ENCODE measurements around the gene NEDD9.

Gene NEDD9

GRCh38 chr6:11223286-11223864, 9.1 kb downstream of the NEDD9 start:
- H3K4me3 Mint-ChIP-seq: no peak overlapping the region
- H3K36me3 Mint-ChIP-seq: peaks cover 19% of the 10 kb centered on the region
- ATAC-seq (ENCODE audit: low read depth) (no peak), DNase-seq (ENCODE audit: low spot score in 2 of 2) (no peak)
- peaks cover 33% of the 10 kb centered on the region for H3K4me1 Mint-ChIP-seq
- peak overlapping the region; percentile 88 for H3K27ac Mint-ChIP-seq
- no peaks in the 10 kb centered on the region for H3K9me3 Mint-ChIP-seq
- no peaks in the 10 kb centered on the region for H3K27me3 Mint-ChIP-seq

GRCh38 chr6:11222385-11223277, 9.8 kb downstream of the NEDD9 start:
- Mint-ChIP-seq H3K9me3 (no peaks in the 10 kb centered on the region), H3K27me3 (no peaks in the 10 kb centered on the region), H3K4me3 (no peak overlapping the region), H3K27ac (peak overlapping the region; percentile 7), H3K36me3 (peaks cover 19% of the 10 kb centered on the region), H3K4me1 (peaks cover 32% of the 10 kb centered on the region)
- peak; percentile 41 for ATAC-seq (ENCODE audit: low read depth)
- DNase-seq (ENCODE audit: low spot score in 2 of 2): no peak

- peaks cover 31% of the 10 kb centered on the region for H3K4me1 Mint-ChIP-seq
- no peak for DNase-seq (ENCODE audit: low spot score in 2 of 2)
- ATAC-seq (ENCODE audit: low read depth): no peak
- peak overlapping the region; percentile 7 for H3K27ac Mint-ChIP-seq
- no peaks in the 10 kb centered on the region for H3K27me3 Mint-ChIP-seq
- no peak overlapping the region for H3K4me3 Mint-ChIP-seq
- H3K9me3 Mint-ChIP-seq: no peaks in the 10 kb centered on the region
- peaks cover 16% of the 10 kb centered on the region for H3K36me3 Mint-ChIP-seq
These were observed 10.7 kb downstream of the NEDD9 start for GRCh38 chr6:11221623-11222384.

- H3K4me3 Mint-ChIP-seq: no peak overlapping the region
- no peaks in the 10 kb centered on the region for H3K27me3 Mint-ChIP-seq
- no peaks in the 10 kb centered on the region for H3K9me3 Mint-ChIP-seq
- peaks cover 17% of the 10 kb centered on the region for H3K4me1 Mint-ChIP-seq
- ATAC-seq (ENCODE audit: low read depth) (no peak), DNase-seq (ENCODE audit: low spot score in 2 of 2) (no peak)
- peaks cover 23% of the 10 kb centered on the region for H3K36me3 Mint-ChIP-seq
- H3K27ac Mint-ChIP-seq: no peak overlapping the region
These were observed 13.1 kb downstream of the NEDD9 start for GRCh38 chr6:11219400-11219834.

- Mint-ChIP-seq H3K27ac (no peak overlapping the region), H3K27me3 (no peaks in the 10 kb centered on the region)
These were observed 13.7 kb downstream of the NEDD9 start for GRCh38 chr6:11218538-11219399.

GRCh38 chr6:11218102-11218442, 14.4 kb downstream of the NEDD9 start:
- Mint-ChIP-seq H3K27me3 (no peaks in the 10 kb centered on the region), H3K4me3 (no peak overlapping the region), H3K36me3 (peaks cover 27% of the 10 kb centered on the region), H3K4me1 (peaks cover 14% of the 10 kb centered on the region), H3K27ac (peak overlapping the region; percentile 6), H3K9me3 (no peaks in the 10 kb centered on the region)
- DNase-seq (ENCODE audit: low spot score in 2 of 2) (no peak), ATAC-seq (ENCODE audit: low read depth) (no peak)

More at GRCh38 chr6:11218538-11219399, 13.7 kb downstream of the NEDD9 start:
- ATAC-seq (ENCODE audit: low read depth) (no peak), DNase-seq (ENCODE audit: low spot score in 2 of 2) (no peak)
- Mint-ChIP-seq H3K4me1 (peaks cover 14% of the 10 kb centered on the region), H3K9me3 (no peaks in the 10 kb centered on the region), H3K4me3 (no peak overlapping the region), H3K36me3 (peaks cover 20% of the 10 kb centered on the region)

- H3K4me1 Mint-ChIP-seq: peaks cover 9% of the 10 kb centered on the region
- H3K27me3 Mint-ChIP-seq: no peaks in the 10 kb centered on the region
- no peak overlapping the region for H3K4me3 Mint-ChIP-seq
These were observed 14.9 kb downstream of the NEDD9 start for GRCh38 chr6:11217360-11218101.

GRCh38 chr6:11215773-11216172, 16.7 kb downstream of the NEDD9 start:
- H3K4me3 Mint-ChIP-seq: no peak overlapping the region
- peaks cover 33% of the 10 kb centered on the region for H3K36me3 Mint-ChIP-seq
- peaks cover 5% of the 10 kb centered on the region for H3K4me1 Mint-ChIP-seq
- H3K27ac Mint-ChIP-seq: peak overlapping the region; percentile 24
- no peaks in the 10 kb centered on the region for H3K9me3 Mint-ChIP-seq
- ATAC-seq (ENCODE audit: low read depth) (no peak), DNase-seq (ENCODE audit: low spot score in 2 of 2) (no peak)
- H3K27me3 Mint-ChIP-seq: no peaks in the 10 kb centered on the region

More at GRCh38 chr6:11217360-11218101, 14.9 kb downstream of the NEDD9 start:
- Mint-ChIP-seq H3K27ac (peak overlapping the region; percentile 6), H3K36me3 (peaks cover 32% of the 10 kb centered on the region), H3K9me3 (no peaks in the 10 kb centered on the region)
- ATAC-seq (ENCODE audit: low read depth): no peak
- no peak for DNase-seq (ENCODE audit: low spot score in 2 of 2)

GRCh38 chr6:11214901-11215300, 17.6 kb downstream of the NEDD9 start:
- ATAC-seq (ENCODE audit: low read depth): no peak
- Mint-ChIP-seq H3K4me3 (no peak overlapping the region), H3K27ac (peak overlapping the region; percentile 24), H3K9me3 (no peaks in the 10 kb centered on the region), H3K36me3 (peaks cover 34% of the 10 kb centered on the region), H3K4me1 (peaks cover 5% of the 10 kb centered on the region), H3K27me3 (no peaks in the 10 kb centered on the region)
- no peak for DNase-seq (ENCODE audit: low spot score in 2 of 2)

GRCh38 chr6:11214084-11214833, 18.2 kb downstream of the NEDD9 start:
- Mint-ChIP-seq H3K27ac (no peak overlapping the region), H3K4me3 (no peak overlapping the region), H3K9me3 (no peaks in the 10 kb centered on the region), H3K36me3 (peaks cover 38% of the 10 kb centered on the region), H3K4me1 (peaks cover 5% of the 10 kb centered on the region), H3K27me3 (no peaks in the 10 kb centered on the region)
- ATAC-seq (ENCODE audit: low read depth) (no peak), DNase-seq (ENCODE audit: low spot score in 2 of 2) (no peak)

GRCh38 chr6:11213422-11214021, 18.9 kb downstream of the NEDD9 start:
- ATAC-seq (ENCODE audit: low read depth): no peak

GRCh38 chr6:11212664-11213063, 19.8 kb downstream of the NEDD9 start:
- Mint-ChIP-seq H3K27ac (no peak overlapping the region), H3K36me3 (peaks cover 33% of the 10 kb centered on the region), H3K4me3 (no peak overlapping the region), H3K27me3 (no peaks in the 10 kb centered on the region), H3K9me3 (no peaks in the 10 kb centered on the region), H3K4me1 (no peaks in the 10 kb centered on the region)
- ATAC-seq (ENCODE audit: low read depth) (no peak), DNase-seq (ENCODE audit: low spot score in 2 of 2) (no peak)

More at GRCh38 chr6:11213422-11214021, 18.9 kb downstream of the NEDD9 start:
- Mint-ChIP-seq H3K9me3 (no peaks in the 10 kb centered on the region), H3K4me1 (peaks cover 5% of the 10 kb centered on the region), H3K36me3 (peaks cover 38% of the 10 kb centered on the region), H3K4me3 (no peak overlapping the region), H3K27me3 (no peaks in the 10 kb centered on the region), H3K27ac (no peak overlapping the region)
- no peak for DNase-seq (ENCODE audit: low spot score in 2 of 2)
